B cell (primary cell): ENCODE data around the gene ZFP57. TPM values are rescaled to one million over a fixed set of nuclear protein-coding genes. Genes with fewer than 3 reads are reported as not detected.
A peak's percentile ranks its signal among the peaks of the same experiment; 100 is the strongest.

Experiments
- ATAC-seq: fragments of 200-7000 bp; cut with Tn5 transposase; one replicate; pipeline ENCODE4 v1.10.0; 2021; ENCODE audit warnings: low read depth, mild to moderate bottlenecking, moderate number of reproducible peaks, moderate library complexity
- CTCF ChIA-PET: fragments of 350-600 bp; sonication (Branson Sonifier 250); formaldehyde crosslinking; loops from one replicate; lab custom pipeline; 2021; ENCODE audit warnings: antibody characterized with exemption, inconsistent platforms; lab: Charles Lee
- POLR2A ChIA-PET: fragments of 350-600 bp; sonication (Branson Sonifier 250); formaldehyde crosslinking; loops from one replicate; lab custom pipeline; 2021; ENCODE audit warnings: antibody characterized with exemption; lab: Charles Lee
- DNase-seq: peaks from one replicate; pipeline ENCODE4 v3.0.0; 2013
- H2AFZ ChIP-seq: 2 replicates; pipeline ENCODE4 v1.6.1; 2012; ENCODE audit warnings: mild to moderate bottlenecking, low read depth, low read length; ENCODE audit not compliant: insufficient read depth, poor library complexity, severe bottlenecking
- H3K27ac ChIP-seq, 2 donors: 1 replicate in 1 of 2; 2 replicates in 1 of 2; pipeline ENCODE4 v1.5.1; 2012 to 2013; ENCODE audit warnings: low read length in 2 of 2, mild to moderate bottlenecking in 2 of 2, moderate library complexity in 1 of 2
- H3K27me3 ChIP-seq, 4 experiments: fragments of 200-600 bp in 1 of 4; sonication (generic) in 1 of 4; replicated peaks in 1 of 4; 1 replicate in 2 of 4; 2 replicates in 2 of 4; pipeline versions ENCODE4 v1.6.1 to v1.7.0; 2013 to 2016; ENCODE audit warnings: low read length in 3 of 4, mild to moderate bottlenecking in 2 of 4, mixed read lengths in 1 of 4, moderate library complexity in 1 of 4; ENCODE audit not compliant: insufficient read depth in 4 of 4, control insufficient read depth in 3 of 4; ENCODE audit errors: control extremely low read depth in 1 of 4
- H3K36me3 ChIP-seq, 2 experiments: replicated peaks in 1 of 2; 1 replicate in 1 of 2; 2 replicates in 1 of 2; pipeline versions ENCODE4 v1.6.1 to v1.7.1; 2013; ENCODE audit warnings: low read length in 1 of 2; ENCODE audit not compliant: insufficient read depth in 2 of 2, control insufficient read depth in 1 of 2; ENCODE audit errors: control extremely low read depth in 1 of 2, extremely low read depth in 1 of 2
- H3K4me1 ChIP-seq, 2 donors: fragments of 200-600 bp in 1 of 2; sonication (generic) in 1 of 2; 1 replicate in 1 of 2; 2 replicates in 1 of 2; pipeline versions ENCODE4 v1.5.1 to v1.6.1; 2013 to 2017; ENCODE audit warnings: low read length in 2 of 2; ENCODE audit not compliant: control insufficient read depth in 2 of 2, insufficient read depth in 2 of 2
- H3K4me2 ChIP-seq: replicated peaks from 2 replicates; pipeline ENCODE3; 2012; ENCODE audit warnings: mild to moderate bottlenecking, low read depth, low read length; ENCODE audit not compliant: poor library complexity, severe bottlenecking
- H3K4me3 ChIP-seq, 5 experiments: fragments of 200-600 bp in 1 of 5; sonication (generic) in 1 of 5; 1 replicate in 3 of 5; 2 replicates in 2 of 5; pipeline versions ENCODE4 v1.5.1 to v1.7.0; 2011 to 2016; ENCODE audit warnings: low read length in 4 of 5, mild to moderate bottlenecking in 4 of 5, low read depth in 2 of 5, control low read depth in 1 of 5, moderate library complexity in 1 of 5; ENCODE audit not compliant: insufficient read depth in 1 of 5; ENCODE audit errors: control extremely low read depth in 1 of 5, extremely low read depth in 1 of 5
- H3K79me2 ChIP-seq: fragments of 200-600 bp; sonication (generic); one replicate; pipeline ENCODE4 v1.6.0; 2016; ENCODE audit warnings: low read length; ENCODE audit not compliant: control insufficient read depth, insufficient read depth
- H3K9ac ChIP-seq: fragments of 200-600 bp; sonication (generic); 2 replicates; pipeline ENCODE4 v1.6.1; 2017; ENCODE audit warnings: mild to moderate bottlenecking, low read length, moderate library complexity
- H3K9me3 ChIP-seq, 3 donors: one replicate each; pipeline versions ENCODE4 v1.6.1 to v1.7.1; 2013; ENCODE audit warnings: low read length in 2 of 3; ENCODE audit not compliant: control insufficient read depth in 2 of 3, insufficient read depth in 1 of 3; ENCODE audit errors: control extremely low read depth in 1 of 3
- H4K20me1 ChIP-seq: 2 replicates; pipeline ENCODE4 v1.6.0; 2012; ENCODE audit warnings: mild to moderate bottlenecking, low read length; ENCODE audit not compliant: insufficient read depth, control insufficient read depth, poor library complexity, severe bottlenecking
- H3K27ac Mint-ChIP-seq: one replicate; pipeline ENCODE4 v1.8.0; 2021; ENCODE audit warnings: mixed read lengths
- H3K27me3 Mint-ChIP-seq: one replicate; pipeline ENCODE4 v1.8.0; 2021; ENCODE audit warnings: mixed read lengths
- H3K4me1 Mint-ChIP-seq: one replicate; pipeline ENCODE4 v1.8.0; 2021; ENCODE audit warnings: mixed read lengths
- H3K4me3 Mint-ChIP-seq: one replicate; pipeline ENCODE4 v1.8.0; 2021; ENCODE audit warnings: mixed read lengths
- H3K9me3 Mint-ChIP-seq: one replicate; pipeline ENCODE4 v1.8.0; 2022; ENCODE audit warnings: mixed read lengths; ENCODE audit not compliant: insufficient read depth
- CTCF ChIP-seq: fragments of 200-600 bp; IDR thresholded peaks from one replicate; pipeline ENCODE4 v1.8.0; 2022; ENCODE audit warnings: antibody characterized with exemption, mild to moderate bottlenecking
- EZH2 ChIP-seq: IDR thresholded peaks from 2 replicates; pipeline ENCODE4 v1.6.1; 2012; ENCODE audit warnings: borderline replicate concordance, low read depth, mild to moderate bottlenecking, moderate library complexity, low read length; ENCODE audit not compliant: insufficient read depth, poor library complexity, severe bottlenecking
- WGBS: methylation state at CpG from one replicate; pipeline ENCODE4 v1.1.5; 2013; ENCODE audit warnings: missing lambda C conversion rate; ENCODE audit not compliant: insufficient coverage; 5-methylcytosine and 5-hydroxymethylcytosine counted together
- intact Hi-C: fragments of 100-400 bp; cut with micrococcal nuclease; formaldehyde crosslinking; loops from one replicate; pipeline ENCODE4 v1.10.0; 2022
- polyA plus RNA-seq: library from polyadenylated mRNA; depleted of rRNA; stranded (reverse); fragments of >200 nt; gene quantifications from 2 replicates; pipeline ENCODE4 v1.2.3, GENCODE V29; 2012
- total RNA-seq, 2 donors: library from RNA; stranded (reverse); fragments of 120-200 nt in 1 of 2; gene quantifications; 1 replicate in 1 of 2; 2 replicates in 1 of 2; pipeline versions ENCODE4 v1.2.3 to v1.2.4, GENCODE V29; 2013 to 2022

ZFP57 gene
- total and polyA plus RNA-seq, 2 donors (not counting 1 experiment from before 2014, with no cell fraction given) = 0.39 to 5.0 TPM

GRCh38 chr6:29728173-29728874 lies 47.4 kb upstream of the ZFP57 start:
- peaks cover 48% of the 10 kb centered on the region for H4K20me1 ChIP-seq
- WGBS = no CpG with 5 or more reads among the region's 3 CpGs
- peaks cover 0 to 43% of the 10 kb centered on the region in 2 experiments for H3K36me3 ChIP-seq
- no peak overlapping the region for H2AFZ ChIP-seq
- no peaks in the 10 kb centered on the region for H3K9me3 Mint-ChIP-seq
- peaks cover 26 to 34% of the 10 kb centered on the region in 2 donors for H3K4me1 ChIP-seq
- peak overlapping the region; percentile 39 for H3K4me3 Mint-ChIP-seq
- peak overlapping the region; percentile 61 for H3K27ac Mint-ChIP-seq
- DNase-seq = peak; percentile 39
- peak overlapping the region in 1 of 2 donors; percentile 25 for H3K27ac ChIP-seq
- H3K9me3 ChIP-seq = no peaks in the 10 kb centered on the region
- intact Hi-C loops = no loop called here
- H3K4me1 Mint-ChIP-seq = peaks cover 65% of the 10 kb centered on the region
- H3K9ac ChIP-seq = no peak overlapping the region
- no peaks in the 10 kb centered on the region for H3K27me3 Mint-ChIP-seq
- CTCF ChIA-PET = interaction anchor here (0.7 to 3.9 kb wide), 10 partner anchors 8 to 647 kb away, joined by 3 to 41 read pairs (median 5); no protein-coding TSS in a partner anchor
- no peak for TF ChIP-seq CTCF
- TF ChIP-seq EZH2 = no peak
- no peak for ATAC-seq
- no peaks in the 10 kb centered on the region for H3K27me3 ChIP-seq
- H3K79me2 ChIP-seq = peaks cover 29% of the 10 kb centered on the region
- no peak overlapping the region for H3K4me3 ChIP-seq
- POLR2A ChIA-PET = interaction anchor here (0.6 to 1.2 kb wide), 2 partner anchors 21 to 1464 kb away, joined by 6 to 7 read pairs; no protein-coding TSS in a partner anchor
- H3K4me2 ChIP-seq = no peak overlapping the region

- CTCF ChIA-PET = interaction anchor here (0.7 to 3.9 kb wide), 12 partner anchors 9 to 648 kb away, joined by 3 to 41 read pairs (median 4); no protein-coding TSS in a partner anchor
- intact Hi-C loops = no loop called here
- Histone ChIP-seq H3K4me1 (peaks cover 26 to 34% of the 10 kb centered on the region in 2 donors), H4K20me1 (peaks cover 48% of the 10 kb centered on the region), H3K79me2 (peaks cover 36% of the 10 kb centered on the region), H2AFZ (no peak overlapping the region), H3K27me3 (no peaks in the 10 kb centered on the region), H3K4me2 (no peak overlapping the region), H3K9ac (no peak overlapping the region), H3K4me3 (no peak overlapping the region), H3K27ac (peak overlapping the region in 1 of 2 donors; percentile 25), H3K36me3 (peaks cover 0 to 43% of the 10 kb centered on the region in 2 experiments), H3K9me3 (no peaks in the 10 kb centered on the region)
- DNase-seq = peak; percentile 38
- H3K4me1 Mint-ChIP-seq = peaks cover 70% of the 10 kb centered on the region
- POLR2A ChIA-PET = interaction anchor here (0.6 to 1.2 kb wide), 2 partner anchors 22 to 1464 kb away, joined by 6 to 7 read pairs; no protein-coding TSS in a partner anchor
- H3K27ac Mint-ChIP-seq = no peak overlapping the region
- ATAC-seq = no peak
- no peaks in the 10 kb centered on the region for H3K27me3 Mint-ChIP-seq
- no peak for TF ChIP-seq EZH2
- TF ChIP-seq CTCF = no peak
- peak overlapping the region; percentile 32 for H3K4me3 Mint-ChIP-seq
- 90% methylated on average over 1 of the region's 2 CpGs for WGBS
- no peaks in the 10 kb centered on the region for H3K9me3 Mint-ChIP-seq
Observed at GRCh38 chr6:29727637-29728036, 46.7 kb upstream of the ZFP57 start.
